Body of pancreas (tissue), 4 donors: ENCODE results near the gene CHCHD1. TPM values are rescaled to one million over a fixed set of nuclear protein-coding genes. Genes with fewer than 3 reads are reported as not detected.

Source experiments
- ATAC-seq: fragments of 150-250 bp; one replicate; pipeline ENCODE4 v1.9.1; 2016
- DNase-seq, 4 donors: peaks; one replicate each; pipeline ENCODE4 v3.0.0-alpha.2; 2019
- H3K27ac ChIP-seq, 4 donors: fragments of 200-600 bp; sonication (generic); 1 replicate in 3 of 4; 2 replicates in 1 of 4; pipeline versions ENCODE4 v1.5.1 to v1.6.1; 2016 to 2019; ENCODE audit warnings: mild to moderate bottlenecking in 1 of 4, mixed read lengths in 1 of 4, moderate library complexity in 1 of 4
- H3K27me3 ChIP-seq, 2 donors: fragments of 200-600 bp; sonication (generic); one replicate each; pipeline ENCODE4 v1.6.0; 2016; ENCODE audit warnings: mild to moderate bottlenecking in 1 of 2
- H3K36me3 ChIP-seq, 2 donors: fragments of 200-600 bp; sonication (generic); replicated peaks in 1 of 2; 2 replicates each; pipeline ENCODE4 v1.5.1; 2016; ENCODE audit warnings: low read depth in 2 of 2; ENCODE audit not compliant: insufficient read depth in 1 of 2
- H3K4me1 ChIP-seq: fragments of 200-600 bp; sonication (generic); one replicate; pipeline ENCODE4 v1.6.0; 2016
- H3K4me3 ChIP-seq, 2 donors: fragments of 200-600 bp; sonication (generic); 1 replicate in 1 of 2; 2 replicates in 1 of 2; pipeline ENCODE4 v1.5.1; 2016 to 2019
- H3K9me3 ChIP-seq, 3 donors: fragments of 200-600 bp; sonication (generic); 1 replicate in 2 of 3; 2 replicates in 1 of 3; pipeline ENCODE4 v1.5.1; 2016
- POLR2A ChIP-seq, 3 donors: fragments of 450-650 bp; IDR thresholded peaks; one replicate each; pipeline ENCODE4 v1.6.1; 2016; ENCODE audit warnings: antibody characterized with exemption in 3 of 3, mild to moderate bottlenecking in 2 of 3
- WGBS, 2 donors: methylation state at CpG; one replicate each; pipeline ENCODE4 v1.1.5; 2017; 5-methylcytosine and 5-hydroxymethylcytosine counted together
- intact Hi-C: fragments of 100-400 bp; cut with DNase I; formaldehyde crosslinking; loops from one replicate; pipeline ENCODE4 v1.15.1; 2023
- total RNA-seq, 2 donors: library from RNA; depleted of rRNA; stranded (reverse); fragments of >200 nt; gene quantifications; one replicate each; pipeline ENCODE4 v1.1.0, GENCODE V29; 2016
- TF ChIP-seq, protein P1 (sequence below), 7 experiments: fragments of 450-650 bp in 4 of 7; fragments of 200-600 bp in 3 of 7; sonication (generic) in 3 of 7; IDR thresholded peaks; one replicate each; pipeline ENCODE4 v1.5.1; 2016 to 2019; ENCODE audit warnings: antibody characterized with exemption in 7 of 7

The CHCHD1 gene
- total RNA-seq, 2 donors from 2014 or later = 9.3 to 15.8 TPM

DNA sequence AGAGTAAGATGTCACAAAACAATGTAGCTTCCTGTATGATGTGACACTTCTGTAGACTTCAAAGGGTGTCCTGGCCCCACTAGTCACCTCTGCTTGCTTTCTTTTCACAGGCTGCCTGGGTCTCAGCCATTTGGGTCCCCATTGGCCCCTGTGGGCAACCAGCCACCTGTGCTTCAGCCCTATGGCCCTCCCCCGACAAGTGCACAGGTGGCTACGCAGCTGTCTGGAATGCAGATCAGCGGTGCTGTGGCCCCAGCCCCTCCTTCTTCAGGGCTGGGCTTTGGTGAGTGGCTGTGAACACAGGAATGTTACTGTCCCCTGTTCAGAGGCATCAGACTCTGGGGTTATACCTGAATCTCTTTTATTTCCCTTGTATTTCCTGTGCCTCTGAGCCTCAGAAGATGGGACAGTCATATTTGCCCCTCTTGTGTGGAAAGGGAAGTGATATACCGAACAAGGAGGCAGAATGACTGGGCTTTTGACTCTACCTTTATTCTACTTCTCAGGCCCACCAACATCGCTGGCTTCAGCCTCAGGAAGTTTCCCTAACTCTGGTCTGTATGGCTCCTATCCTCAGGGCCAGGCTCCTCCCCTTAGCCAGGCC lies 22.2 kb upstream of the CHCHD1 start:
- TF ChIP-seq POLR2A (IDR thresholded peaks at IDR 0.05) = no peak
- TF ChIP-seq, protein P1, sequence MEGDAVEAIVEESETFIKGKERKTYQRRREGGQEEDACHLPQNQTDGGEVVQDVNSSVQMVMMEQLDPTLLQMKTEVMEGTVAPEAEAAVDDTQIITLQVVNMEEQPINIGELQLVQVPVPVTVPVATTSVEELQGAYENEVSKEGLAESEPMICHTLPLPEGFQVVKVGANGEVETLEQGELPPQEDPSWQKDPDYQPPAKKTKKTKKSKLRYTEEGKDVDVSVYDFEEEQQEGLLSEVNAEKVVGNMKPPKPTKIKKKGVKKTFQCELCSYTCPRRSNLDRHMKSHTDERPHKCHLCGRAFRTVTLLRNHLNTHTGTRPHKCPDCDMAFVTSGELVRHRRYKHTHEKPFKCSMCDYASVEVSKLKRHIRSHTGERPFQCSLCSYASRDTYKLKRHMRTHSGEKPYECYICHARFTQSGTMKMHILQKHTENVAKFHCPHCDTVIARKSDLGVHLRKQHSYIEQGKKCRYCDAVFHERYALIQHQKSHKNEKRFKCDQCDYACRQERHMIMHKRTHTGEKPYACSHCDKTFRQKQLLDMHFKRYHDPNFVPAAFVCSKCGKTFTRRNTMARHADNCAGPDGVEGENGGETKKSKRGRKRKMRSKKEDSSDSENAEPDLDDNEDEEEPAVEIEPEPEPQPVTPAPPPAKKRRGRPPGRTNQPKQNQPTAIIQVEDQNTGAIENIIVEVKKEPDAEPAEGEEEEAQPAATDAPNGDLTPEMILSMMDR (IDR thresholded peaks at IDR 0.05) = no peak

DNA sequence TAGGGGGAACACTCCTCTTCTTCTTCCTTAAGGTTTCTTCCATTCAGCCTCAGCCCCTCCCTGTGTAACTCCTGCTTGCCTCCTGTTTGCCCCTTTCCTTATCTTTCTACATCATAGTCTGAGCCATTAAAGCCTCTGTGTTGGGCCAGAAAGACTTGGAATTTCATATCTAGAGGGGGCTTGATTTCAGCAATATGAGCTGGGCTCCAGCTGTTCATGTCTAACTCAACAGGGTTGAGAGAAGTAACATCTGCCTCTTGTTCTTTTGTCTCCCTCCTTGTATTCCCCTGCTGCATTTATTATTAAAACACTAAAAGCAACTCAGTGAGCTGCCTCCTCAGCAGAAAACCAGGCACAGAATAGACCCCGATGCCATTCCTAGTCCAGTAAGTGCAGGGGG lies 20.1 kb upstream of the CHCHD1 start:
- Histone ChIP-seq H3K27ac (no peak overlapping the region), H3K27me3 (no peaks in the 10 kb centered on the region), H3K4me3 (no peak overlapping the region), H3K4me1 (no peaks in the 10 kb centered on the region), H3K36me3 (peaks cover 19 to 55% of the 10 kb centered on the region in 2 donors), H3K9me3 (no peaks in the 10 kb centered on the region)
- TF ChIP-seq POLR2A (IDR thresholded peaks at IDR 0.05) = no peak
- TF ChIP-seq, protein P1 (IDR thresholded peaks at IDR 0.05) = no peak
- DNase-seq (no peak), ATAC-seq (no peak)
- WGBS, 2 donors = 100% methylated on average over 1 of the region's 1 CpG
- intact Hi-C loops = no loop called here

More for the DNA sequence above, 22.2 kb upstream of the CHCHD1 start:
- no peaks in the 10 kb centered on the region for H3K27me3 ChIP-seq
- no peak overlapping the region for H3K4me3 ChIP-seq
- no peaks in the 10 kb centered on the region for H3K9me3 ChIP-seq
- WGBS, 2 donors = 47 to 66% methylated on average over 3 to 5 of the region's 5 CpGs
- no peaks in the 10 kb centered on the region for H3K4me1 ChIP-seq
- peak overlapping the region in 1 of 4 donors; percentile 7 for H3K27ac ChIP-seq
- intact Hi-C loops = no loop called here
- H3K36me3 ChIP-seq = peaks cover 12 to 39% of the 10 kb centered on the region in 2 donors
- ATAC-seq (no peak), DNase-seq (peak in 2 of 4 donors; percentile 17 to 21)

DNA sequence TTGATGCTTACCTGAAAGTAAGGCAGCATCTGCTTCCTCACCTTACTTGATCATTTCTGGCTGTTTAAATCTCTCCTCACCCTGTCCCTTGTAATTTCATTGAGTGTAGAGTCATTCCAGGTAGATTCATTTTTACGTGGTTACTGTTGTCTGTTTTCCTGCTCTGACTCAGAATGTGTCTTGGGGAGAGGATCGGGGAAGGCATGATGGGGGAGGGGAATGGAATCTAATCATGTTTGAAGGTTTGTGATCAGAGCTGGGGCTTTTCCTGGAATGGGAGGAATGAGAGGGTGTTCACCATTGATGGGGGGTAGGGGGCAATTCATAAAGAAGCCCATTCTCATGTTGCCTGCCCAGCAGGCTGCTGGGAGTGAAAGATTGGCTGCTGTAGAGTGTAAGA lies 18.9 kb upstream of the CHCHD1 start:
- H3K4me3 ChIP-seq = no peak overlapping the region
- TF ChIP-seq, protein P1 (IDR thresholded peaks at IDR 0.05) = no peak
- no peak for TF ChIP-seq POLR2A (IDR thresholded peaks at IDR 0.05)
- H3K27me3 ChIP-seq = no peaks in the 10 kb centered on the region
- H3K27ac ChIP-seq = no peak overlapping the region
- H3K36me3 ChIP-seq = peaks cover 19 to 61% of the 10 kb centered on the region in 2 donors
- DNase-seq (no peak), ATAC-seq (no peak)
- intact Hi-C loops = no loop called here
- WGBS, 2 donors = 73 to 82% methylated on average over 2 of the region's 2 CpGs
- no peaks in the 10 kb centered on the region for H3K4me1 ChIP-seq
- no peaks in the 10 kb centered on the region for H3K9me3 ChIP-seq

DNA sequence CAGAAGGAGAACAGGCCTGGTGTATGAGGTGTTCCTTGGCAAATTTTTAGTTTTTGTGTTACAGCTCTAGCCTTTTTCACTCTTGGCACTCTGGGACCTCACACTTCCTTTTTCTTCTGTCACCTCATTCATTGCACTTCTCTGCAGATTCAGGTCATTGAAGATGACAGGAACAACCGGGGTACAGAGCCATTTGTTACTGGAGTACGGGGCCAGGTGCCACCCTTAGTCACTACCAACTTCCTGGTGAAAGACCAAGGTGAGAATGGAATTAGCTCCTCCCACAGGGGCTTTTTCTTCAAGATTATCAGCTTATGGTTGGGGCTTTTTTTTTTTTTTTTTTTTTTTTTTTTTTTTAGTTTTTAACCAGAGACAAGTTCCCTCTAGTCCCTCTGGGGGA lies 18.5 kb upstream of the CHCHD1 start:
- no peak for DNase-seq
- H3K4me3 ChIP-seq = no peak overlapping the region
- no peaks in the 10 kb centered on the region for H3K9me3 ChIP-seq
- intact Hi-C loops = no loop called here
- TF ChIP-seq POLR2A (IDR thresholded peaks at IDR 0.05) = no peak
- TF ChIP-seq, protein P1 (IDR thresholded peaks at IDR 0.05) = no peak
- peaks cover 19 to 61% of the 10 kb centered on the region in 2 donors for H3K36me3 ChIP-seq
- no peak for ATAC-seq
- no peaks in the 10 kb centered on the region for H3K4me1 ChIP-seq
- 71 to 85% methylated on average over 2 of the region's 2 CpGs for WGBS, 2 donors
- H3K27ac ChIP-seq = no peak overlapping the region
- H3K27me3 ChIP-seq = no peaks in the 10 kb centered on the region

DNA sequence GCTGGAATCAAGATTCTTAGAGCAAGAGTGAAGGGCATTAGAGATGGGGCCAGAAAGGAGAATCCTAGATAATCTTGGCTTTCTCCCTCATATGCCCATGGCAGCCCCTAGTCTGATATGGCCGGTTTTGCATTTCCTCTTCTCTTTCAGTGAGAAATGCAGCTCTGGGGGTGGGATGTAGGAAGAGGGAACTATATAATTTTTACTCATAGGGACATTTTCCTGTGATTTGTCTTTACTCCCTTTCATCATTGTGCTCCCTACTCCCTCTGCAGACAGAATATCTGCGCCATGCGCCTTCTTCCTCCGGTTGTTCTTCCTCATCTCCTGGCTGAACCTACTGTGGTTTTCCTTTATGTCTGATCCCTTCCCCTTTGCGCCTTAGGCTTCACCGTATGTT lies 16.8 kb upstream of the CHCHD1 start:
- DNase-seq = no peak
- Histone ChIP-seq H3K36me3 (peaks cover 18 to 63% of the 10 kb centered on the region in 2 donors), H3K4me3 (no peak overlapping the region), H3K27me3 (no peaks in the 10 kb centered on the region), H3K27ac (no peak overlapping the region), H3K9me3 (no peaks in the 10 kb centered on the region), H3K4me1 (no peaks in the 10 kb centered on the region)
- no peak for ATAC-seq
- WGBS, 2 donors = 90 to 93% methylated on average over 6 of the region's 6 CpGs
- no peak for TF ChIP-seq POLR2A (IDR thresholded peaks at IDR 0.05)
- TF ChIP-seq, protein P1 (IDR thresholded peaks at IDR 0.05) = no peak
- intact Hi-C loops = no loop called here
